ENCODE measurements around the gene FOXB2.
A peak's percentile ranks its signal among the peaks of the same experiment; 100 is the strongest.

FOXB2 gene

GRCh38 chr9:77000330-77000729 is 19.1 kb upstream of the FOXB2 start:
- Histone ChIP-seq H3K9me3 (ENCODE audit: control insufficient read depth, low read length) (no peaks in the 10 kb centered on the region), H3K4me3 (ENCODE audit: extremely low read depth, insufficient read depth, low read length, poor library complexity, severe bottlenecking) (no peak overlapping the region), H3K27ac (ENCODE audit: low read depth, low read length, severe bottlenecking) (no peak overlapping the region), H3K4me1 (ENCODE audit: control insufficient read depth, insufficient read depth, low read length, poor library complexity, severe bottlenecking) (no peaks in the 10 kb centered on the region), H3K36me3 (ENCODE audit: control insufficient read depth, insufficient read depth, low read length) (no peaks in the 10 kb centered on the region)
- WGBS, 2 experiments (ENCODE audit: insufficient coverage in 2 of 2), result 90 to 96% methylated on average over 3 of the region's 6 CpGs

- Histone ChIP-seq H3K4me1 (ENCODE audit: control insufficient read depth, insufficient read depth, low read length, poor library complexity, severe bottlenecking) (no peaks in the 10 kb centered on the region), H3K4me3 (ENCODE audit: extremely low read depth, insufficient read depth, low read length, poor library complexity, severe bottlenecking) (no peak overlapping the region), H3K9me3 (ENCODE audit: control insufficient read depth, low read length) (no peaks in the 10 kb centered on the region), H3K36me3 (ENCODE audit: control insufficient read depth, insufficient read depth, low read length) (no peaks in the 10 kb centered on the region), H3K27ac (ENCODE audit: low read depth, low read length, severe bottlenecking) (no peak overlapping the region)
- WGBS, 2 experiments (ENCODE audit: insufficient coverage in 2 of 2), result 80 to 100% methylated on average over 1 of the region's 3 CpGs
These were observed 16.1 kb upstream of the FOXB2 start for GRCh38 chr9:77003366-77003765.

- H3K9me3 ChIP-seq (ENCODE audit: control insufficient read depth, low read length), result no peaks in the 10 kb centered on the region
- 88 to 100% methylated on average over 1 of the region's 4 CpGs for WGBS, 2 experiments (ENCODE audit: insufficient coverage in 2 of 2)
- no peak overlapping the region for H3K27ac ChIP-seq (ENCODE audit: low read depth, low read length, severe bottlenecking)
- H3K4me3 ChIP-seq (ENCODE audit: extremely low read depth, insufficient read depth, low read length, poor library complexity, severe bottlenecking), result no peak overlapping the region
- no peaks in the 10 kb centered on the region for H3K4me1 ChIP-seq (ENCODE audit: control insufficient read depth, insufficient read depth, low read length, poor library complexity, severe bottlenecking)
- H3K36me3 ChIP-seq (ENCODE audit: control insufficient read depth, insufficient read depth, low read length), result no peaks in the 10 kb centered on the region
These were observed 14.2 kb upstream of the FOXB2 start for GRCh38 chr9:77005216-77005615.

GRCh38 chr9:77010527-77010926 is 8.9 kb upstream of the FOXB2 start:
- H3K4me3 ChIP-seq (ENCODE audit: extremely low read depth, insufficient read depth, low read length, poor library complexity, severe bottlenecking), result no peak overlapping the region
- H3K36me3 ChIP-seq (ENCODE audit: control insufficient read depth, insufficient read depth, low read length), result no peaks in the 10 kb centered on the region
- 100% methylated on average over 1 to 2 of the region's 5 CpGs for WGBS, 2 experiments (ENCODE audit: insufficient coverage in 2 of 2)
- H3K27ac ChIP-seq (ENCODE audit: low read depth, low read length, severe bottlenecking), result no peak overlapping the region
- H3K4me1 ChIP-seq (ENCODE audit: control insufficient read depth, insufficient read depth, low read length, poor library complexity, severe bottlenecking), result peaks cover 6% of the 10 kb centered on the region
- no peaks in the 10 kb centered on the region for H3K9me3 ChIP-seq (ENCODE audit: control insufficient read depth, low read length)

GRCh38 chr9:77011973-77012821 is 7.3 kb upstream of the FOXB2 start:
- H3K4me3 ChIP-seq (ENCODE audit: extremely low read depth, insufficient read depth, low read length, poor library complexity, severe bottlenecking), result peak overlapping the region; percentile 19
- no peak overlapping the region for H3K27ac ChIP-seq (ENCODE audit: low read depth, low read length, severe bottlenecking)
- no peaks in the 10 kb centered on the region for H3K36me3 ChIP-seq (ENCODE audit: control insufficient read depth, insufficient read depth, low read length)
- WGBS, 2 experiments (ENCODE audit: insufficient coverage in 2 of 2), result 1 to 2% methylated on average over 32 to 38 of the region's 42 CpGs
- H3K9me3 ChIP-seq (ENCODE audit: control insufficient read depth, low read length), result no peaks in the 10 kb centered on the region
- peaks cover 15% of the 10 kb centered on the region for H3K4me1 ChIP-seq (ENCODE audit: control insufficient read depth, insufficient read depth, low read length, poor library complexity, severe bottlenecking)

GRCh38 chr9:77013206-77013931 is 6.1 kb upstream of the FOXB2 start:
- WGBS, 2 experiments (ENCODE audit: insufficient coverage in 2 of 2), result 5 to 14% methylated on average over 10 to 11 of the region's 21 CpGs
- no peaks in the 10 kb centered on the region for H3K9me3 ChIP-seq (ENCODE audit: control insufficient read depth, low read length)
- H3K36me3 ChIP-seq (ENCODE audit: control insufficient read depth, insufficient read depth, low read length), result no peaks in the 10 kb centered on the region
- peaks cover 17% of the 10 kb centered on the region for H3K4me1 ChIP-seq (ENCODE audit: control insufficient read depth, insufficient read depth, low read length, poor library complexity, severe bottlenecking)
- no peak overlapping the region for H3K27ac ChIP-seq (ENCODE audit: low read depth, low read length, severe bottlenecking)
- no peak overlapping the region for H3K4me3 ChIP-seq (ENCODE audit: extremely low read depth, insufficient read depth, low read length, poor library complexity, severe bottlenecking)

GRCh38 chr9:77013932-77014596 is 5.4 kb upstream of the FOXB2 start:
- H3K4me3 ChIP-seq (ENCODE audit: extremely low read depth, insufficient read depth, low read length, poor library complexity, severe bottlenecking), result no peak overlapping the region
- no peaks in the 10 kb centered on the region for H3K9me3 ChIP-seq (ENCODE audit: control insufficient read depth, low read length)
- H3K4me1 ChIP-seq (ENCODE audit: control insufficient read depth, insufficient read depth, low read length, poor library complexity, severe bottlenecking), result peaks cover 18% of the 10 kb centered on the region
- H3K27ac ChIP-seq (ENCODE audit: low read depth, low read length, severe bottlenecking), result no peak overlapping the region
- 2 to 7% methylated on average over 24 to 28 of the region's 46 CpGs for WGBS, 2 experiments (ENCODE audit: insufficient coverage in 2 of 2)
- no peaks in the 10 kb centered on the region for H3K36me3 ChIP-seq (ENCODE audit: control insufficient read depth, insufficient read depth, low read length)

- 1 to 2% methylated on average over 34 to 38 of the region's 38 CpGs for WGBS, 2 experiments (ENCODE audit: insufficient coverage in 2 of 2)
- no peaks in the 10 kb centered on the region for H3K9me3 ChIP-seq (ENCODE audit: control insufficient read depth, low read length)
- no peak overlapping the region for H3K4me3 ChIP-seq (ENCODE audit: extremely low read depth, insufficient read depth, low read length, poor library complexity, severe bottlenecking)
- no peaks in the 10 kb centered on the region for H3K36me3 ChIP-seq (ENCODE audit: control insufficient read depth, insufficient read depth, low read length)
- H3K4me1 ChIP-seq (ENCODE audit: control insufficient read depth, insufficient read depth, low read length, poor library complexity, severe bottlenecking), result peaks cover 20% of the 10 kb centered on the region
- no peak overlapping the region for H3K27ac ChIP-seq (ENCODE audit: low read depth, low read length, severe bottlenecking)
These were observed 4.7 kb upstream of the FOXB2 start for GRCh38 chr9:77014597-77015263.

GRCh38 chr9:77015327-77016048 is 4.0 kb upstream of the FOXB2 start:
- Histone ChIP-seq H3K9me3 (ENCODE audit: control insufficient read depth, low read length) (no peaks in the 10 kb centered on the region), H3K36me3 (ENCODE audit: control insufficient read depth, insufficient read depth, low read length) (no peaks in the 10 kb centered on the region), H3K27ac (ENCODE audit: low read depth, low read length, severe bottlenecking) (no peak overlapping the region), H3K4me3 (ENCODE audit: extremely low read depth, insufficient read depth, low read length, poor library complexity, severe bottlenecking) (peak overlapping the region; percentile 26), H3K4me1 (ENCODE audit: control insufficient read depth, insufficient read depth, low read length, poor library complexity, severe bottlenecking) (peaks cover 20% of the 10 kb centered on the region)
- WGBS, 2 experiments (ENCODE audit: insufficient coverage in 2 of 2), result 6 to 7% methylated on average over 24 to 27 of the region's 31 CpGs

GRCh38 chr9:77016121-77016525 is 3.3 kb upstream of the FOXB2 start:
- H3K4me3 ChIP-seq (ENCODE audit: extremely low read depth, insufficient read depth, low read length, poor library complexity, severe bottlenecking), result peak overlapping the region; percentile 26
- WGBS, 2 experiments (ENCODE audit: insufficient coverage in 2 of 2), result 0 to 1% methylated on average over 18 to 21 of the region's 37 CpGs

More at GRCh38 chr9:77016121-77016525, 3.3 kb upstream of the FOXB2 start:
- no peak overlapping the region for H3K27ac ChIP-seq (ENCODE audit: low read depth, low read length, severe bottlenecking)
- H3K36me3 ChIP-seq (ENCODE audit: control insufficient read depth, insufficient read depth, low read length), result no peaks in the 10 kb centered on the region
- no peaks in the 10 kb centered on the region for H3K9me3 ChIP-seq (ENCODE audit: control insufficient read depth, low read length)
- H3K4me1 ChIP-seq (ENCODE audit: control insufficient read depth, insufficient read depth, low read length, poor library complexity, severe bottlenecking), result peaks cover 20% of the 10 kb centered on the region

All from mesodermal cell (in vitro differentiated cells).